ENCODE data around the gene SMTNL2. TPM values are rescaled to one million over a fixed set of nuclear protein-coding genes. Genes with fewer than 3 reads are reported as not detected.
A peak's percentile ranks its signal among the peaks of the same experiment; 100 is the strongest.

Gene SMTNL2
- total and polyA plus RNA-seq, 2 donors = 0.57 to 1.6 TPM

GRCh38 chr17:4551141-4551540 lies 33.2 kb upstream of the SMTNL2 start:
- DNase-seq (ENCODE audit: low read depth in 6 of 9, low spot score in 9 of 9) = no peak
- peaks cover 14 to 28% of the 10 kb centered on the region in 2 donors for H3K4me1 ChIP-seq (ENCODE audit: control insufficient read depth in 2 of 2, insufficient read depth in 2 of 2, low read length in 2 of 2)

GRCh38 chr17:4551796-4552525 lies 32.4 kb upstream of the SMTNL2 start:
- Histone ChIP-seq H3K9me3 (ENCODE audit: control insufficient read depth in 2 of 2, insufficient read depth in 1 of 2, low read length in 1 of 2) (no peaks in the 10 kb centered on the region), H3K4me3 (ENCODE audit: low read length in 2 of 2) (no peak overlapping the region), H3K36me3 (ENCODE audit: control insufficient read depth in 2 of 2, insufficient read depth in 2 of 2, low read length in 1 of 2) (peaks cover 50 to 64% of the 10 kb centered on the region in 2 donors), H3K27ac (ENCODE audit: low read depth in 1 of 2, low read length in 1 of 2) (no peak overlapping the region), H3K27me3 (ENCODE audit: control insufficient read depth in 2 of 2, insufficient read depth in 1 of 2, low read length in 1 of 2) (no peaks in the 10 kb centered on the region), H3K4me1 (ENCODE audit: control insufficient read depth in 2 of 2, insufficient read depth in 2 of 2, low read length in 2 of 2) (peaks cover 14 to 34% of the 10 kb centered on the region in 2 donors)
- WGBS = 99% methylated on average over 27 of the region's 27 CpGs
- no peak for DNase-seq (ENCODE audit: low read depth in 6 of 9, low spot score in 9 of 9)

More at GRCh38 chr17:4551141-4551540, 33.2 kb upstream of the SMTNL2 start:
- WGBS = 97% methylated on average over 8 of the region's 8 CpGs
- no peak overlapping the region for H3K4me3 ChIP-seq (ENCODE audit: low read length in 2 of 2)
- H3K27me3 ChIP-seq (ENCODE audit: control insufficient read depth in 2 of 2, insufficient read depth in 1 of 2, low read length in 1 of 2) = no peaks in the 10 kb centered on the region
- H3K36me3 ChIP-seq (ENCODE audit: control insufficient read depth in 2 of 2, insufficient read depth in 2 of 2, low read length in 1 of 2) = peaks cover 52 to 68% of the 10 kb centered on the region in 2 donors
- H3K27ac ChIP-seq (ENCODE audit: low read depth in 1 of 2, low read length in 1 of 2) = no peak overlapping the region
- H3K9me3 ChIP-seq (ENCODE audit: control insufficient read depth in 2 of 2, insufficient read depth in 1 of 2, low read length in 1 of 2) = no peaks in the 10 kb centered on the region

GRCh38 chr17:4553669-4554068 lies 30.7 kb upstream of the SMTNL2 start:
- Histone ChIP-seq H3K4me3 (ENCODE audit: low read length in 2 of 2) (no peak overlapping the region), H3K9me3 (ENCODE audit: control insufficient read depth in 2 of 2, insufficient read depth in 1 of 2, low read length in 1 of 2) (no peaks in the 10 kb centered on the region), H3K36me3 (ENCODE audit: control insufficient read depth in 2 of 2, insufficient read depth in 2 of 2, low read length in 1 of 2) (peaks cover 35 to 50% of the 10 kb centered on the region in 2 donors), H3K4me1 (ENCODE audit: control insufficient read depth in 2 of 2, insufficient read depth in 2 of 2, low read length in 2 of 2) (peaks cover 14 to 34% of the 10 kb centered on the region in 2 donors), H3K27ac (ENCODE audit: low read depth in 1 of 2, low read length in 1 of 2) (no peak overlapping the region), H3K27me3 (ENCODE audit: control insufficient read depth in 2 of 2, insufficient read depth in 1 of 2, low read length in 1 of 2) (no peaks in the 10 kb centered on the region)
- DNase-seq (ENCODE audit: low read depth in 6 of 9, low spot score in 9 of 9) = no peak
- 93% methylated on average over 9 of the region's 9 CpGs for WGBS

GRCh38 chr17:4554441-4554996 lies 29.8 kb upstream of the SMTNL2 start:
- Histone ChIP-seq H3K36me3 (ENCODE audit: control insufficient read depth in 2 of 2, insufficient read depth in 2 of 2, low read length in 1 of 2) (peaks cover 27 to 42% of the 10 kb centered on the region in 2 donors), H3K4me3 (ENCODE audit: low read length in 2 of 2) (peak overlapping the region; percentile 60 to 80), H3K27me3 (ENCODE audit: control insufficient read depth in 2 of 2, insufficient read depth in 1 of 2, low read length in 1 of 2) (no peaks in the 10 kb centered on the region), H3K4me1 (ENCODE audit: control insufficient read depth in 2 of 2, insufficient read depth in 2 of 2, low read length in 2 of 2) (peaks cover 14 to 36% of the 10 kb centered on the region in 2 donors), H3K9me3 (ENCODE audit: control insufficient read depth in 2 of 2, insufficient read depth in 1 of 2, low read length in 1 of 2) (no peaks in the 10 kb centered on the region), H3K27ac (ENCODE audit: low read depth in 1 of 2, low read length in 1 of 2) (no peak overlapping the region)
- no peak for DNase-seq (ENCODE audit: low read depth in 6 of 9, low spot score in 9 of 9)
- WGBS = 21% methylated on average over 18 of the region's 18 CpGs

GRCh38 chr17:4554997-4555799 lies 29.1 kb upstream of the SMTNL2 start, which contains the start of gene MYBBP1A:
Gene MYBBP1A (minus strand): TSS chr17:4555384. CDS start chr17:4555324, 60 bp downstream.
- peaks cover 21 to 36% of the 10 kb centered on the region in 2 donors for H3K36me3 ChIP-seq (ENCODE audit: control insufficient read depth in 2 of 2, insufficient read depth in 2 of 2, low read length in 1 of 2)
- under 1% methylated on average over 69 of the region's 69 CpGs for WGBS
- no peaks in the 10 kb centered on the region for H3K9me3 ChIP-seq (ENCODE audit: control insufficient read depth in 2 of 2, insufficient read depth in 1 of 2, low read length in 1 of 2)
- DNase-seq (ENCODE audit: low read depth in 6 of 9, low spot score in 9 of 9) = peak; percentile 86 to 98 (median 94)
- peaks cover 14 to 34% of the 10 kb centered on the region in 2 donors for H3K4me1 ChIP-seq (ENCODE audit: control insufficient read depth in 2 of 2, insufficient read depth in 2 of 2, low read length in 2 of 2)
- peak within 1 kb of the TSS; percentile 82 to 91 for H3K27ac ChIP-seq (ENCODE audit: low read depth in 1 of 2, low read length in 1 of 2)
- peak within 1 kb of the TSS; percentile 60 to 80 for H3K4me3 ChIP-seq (ENCODE audit: low read length in 2 of 2)
- no peaks in the 10 kb centered on the region for H3K27me3 ChIP-seq (ENCODE audit: control insufficient read depth in 2 of 2, insufficient read depth in 1 of 2, low read length in 1 of 2)

GRCh38 chr17:4555873-4556759 lies 28.2 kb upstream of the SMTNL2 start:
- H3K9me3 ChIP-seq (ENCODE audit: control insufficient read depth in 2 of 2, insufficient read depth in 1 of 2, low read length in 1 of 2) = no peaks in the 10 kb centered on the region
- H3K27me3 ChIP-seq (ENCODE audit: control insufficient read depth in 2 of 2, insufficient read depth in 1 of 2, low read length in 1 of 2) = no peaks in the 10 kb centered on the region
- H3K27ac ChIP-seq (ENCODE audit: low read depth in 1 of 2, low read length in 1 of 2) = peak overlapping the region; percentile 82 to 91
- 80% methylated on average over 17 of the region's 17 CpGs for WGBS
- peak overlapping the region; percentile 60 to 80 for H3K4me3 ChIP-seq (ENCODE audit: low read length in 2 of 2)
- H3K4me1 ChIP-seq (ENCODE audit: control insufficient read depth in 2 of 2, insufficient read depth in 2 of 2, low read length in 2 of 2) = peaks cover 14 to 35% of the 10 kb centered on the region in 2 donors
- peaks cover 15 to 26% of the 10 kb centered on the region in 2 donors for H3K36me3 ChIP-seq (ENCODE audit: control insufficient read depth in 2 of 2, insufficient read depth in 2 of 2, low read length in 1 of 2)
- DNase-seq (ENCODE audit: low read depth in 6 of 9, low spot score in 9 of 9) = no peak

- H3K4me1 ChIP-seq (ENCODE audit: control insufficient read depth in 2 of 2, insufficient read depth in 2 of 2, low read length in 2 of 2) = peaks cover 14 to 37% of the 10 kb centered on the region in 2 donors
- DNase-seq (ENCODE audit: low read depth in 6 of 9, low spot score in 9 of 9) = no peak
These were observed 27.3 kb upstream of the SMTNL2 start for GRCh38 chr17:4556996-4557395.

GRCh38 chr17:4557626-4558346 lies 26.5 kb upstream of the SMTNL2 start:
- WGBS = 96% methylated on average over 6 of the region's 6 CpGs
- Histone ChIP-seq H3K27ac (ENCODE audit: low read depth in 1 of 2, low read length in 1 of 2) (no peak overlapping the region), H3K27me3 (ENCODE audit: control insufficient read depth in 2 of 2, insufficient read depth in 1 of 2, low read length in 1 of 2) (no peaks in the 10 kb centered on the region), H3K36me3 (ENCODE audit: control insufficient read depth in 2 of 2, insufficient read depth in 2 of 2, low read length in 1 of 2) (peaks cover 0 to 12% of the 10 kb centered on the region in 2 donors), H3K4me1 (ENCODE audit: control insufficient read depth in 2 of 2, insufficient read depth in 2 of 2, low read length in 2 of 2) (peaks cover 14 to 43% of the 10 kb centered on the region in 2 donors), H3K4me3 (ENCODE audit: low read length in 2 of 2) (no peak overlapping the region), H3K9me3 (ENCODE audit: control insufficient read depth in 2 of 2, insufficient read depth in 1 of 2, low read length in 1 of 2) (no peaks in the 10 kb centered on the region)
- no peak for DNase-seq (ENCODE audit: low read depth in 6 of 9, low spot score in 9 of 9)

More at GRCh38 chr17:4556996-4557395, 27.3 kb upstream of the SMTNL2 start:
- Histone ChIP-seq H3K36me3 (ENCODE audit: control insufficient read depth in 2 of 2, insufficient read depth in 2 of 2, low read length in 1 of 2) (peaks cover 6 to 20% of the 10 kb centered on the region in 2 donors), H3K4me3 (ENCODE audit: low read length in 2 of 2) (no peak overlapping the region), H3K9me3 (ENCODE audit: control insufficient read depth in 2 of 2, insufficient read depth in 1 of 2, low read length in 1 of 2) (no peaks in the 10 kb centered on the region), H3K27me3 (ENCODE audit: control insufficient read depth in 2 of 2, insufficient read depth in 1 of 2, low read length in 1 of 2) (no peaks in the 10 kb centered on the region), H3K27ac (ENCODE audit: low read depth in 1 of 2, low read length in 1 of 2) (no peak overlapping the region)
- WGBS = 97% methylated on average over 4 of the region's 4 CpGs

Data from thymus (tissue), 11 donors.